ENCODE results near the gene PLIN3. TPM values are rescaled to one million over a fixed set of nuclear protein-coding genes. Genes with fewer than 3 reads are reported as not detected.
A peak's percentile ranks its signal among the peaks of the same experiment; 100 is the strongest.

The PLIN3 gene
- total and polyA plus RNA-seq, 9 of the 15 experiments (the other 6 are each of a cell fraction or from before 2014, with no cell fraction given): 7.5 to 75.6 (median 43.1) TPM

- no peak for TF ChIP-seq BRCA1 (IDR thresholded peaks at IDR 0.05)
- no peak for TF ChIP-seq BRCA1 (CRISPR knock-in tag; IDR thresholded peaks at IDR 0.05)
- TF ChIP-seq HMBOX1 (IDR thresholded peaks at IDR 0.05): peak; percentile 75
- no peak for TF ChIP-seq ARID3A (IDR thresholded peaks at IDR 0.05; ENCODE audit: borderline replicate concordance, low read depth, low read length)
- TF ChIP-seq RBBP5 (IDR thresholded peaks at IDR 0.05; ENCODE audit: borderline replicate concordance, insufficient read depth, low read length, poor library complexity, severe bottlenecking): no peak
- TF ChIP-seq TAF7 (tag; IDR thresholded peaks at IDR 0.05): no peak
- no peak for TF ChIP-seq ZBTB12 (CRISPR knock-in tag; IDR thresholded peaks at IDR 0.05)
- TF ChIP-seq LEF1 (IDR thresholded peaks at IDR 0.05): peak; percentile 87
- TF ChIP-seq ZBTB43 (CRISPR knock-in tag; IDR thresholded peaks at IDR 0.05): no peak
- peak; percentile 82 for TF ChIP-seq CC2D1A (IDR thresholded peaks at IDR 0.05)
- TF ChIP-seq ZNF408 (CRISPR knock-in tag; IDR thresholded peaks at IDR 0.05; ENCODE audit: low read depth): no peak
- peak; percentile 31; the same call in 1 of the 2 replicates for TF ChIP-seq GABPA (tag; conservative IDR thresholded peaks at IDR 0.05; ENCODE audit: low read depth)
- TF ChIP-seq ETV5 (CRISPR knock-in tag; IDR thresholded peaks at IDR 0.05; ENCODE audit: low read depth): peak; percentile 98
- no peak for TF ChIP-seq PHB2 (IDR thresholded peaks at IDR 0.05; ENCODE audit: low read depth)
- TF ChIP-seq RHOXF2B (CRISPR knock-in tag; conservative IDR thresholded peaks at IDR 0.05): no peak
Observed at GRCh38 chr19:4870025-4870700, 2.7 kb upstream of the PLIN3 start (continued).

Measured in K562 (cell line).